GM23248 (cell line): ENCODE results near the gene FLG. TPM values are rescaled to one million over a fixed set of nuclear protein-coding genes. Genes with fewer than 3 reads are reported as not detected.

Source experiments
- DNase-seq: peaks from one replicate; pipeline ENCODE4 v3.0.0-alpha.2; 2015
- H2AFZ ChIP-seq: fragments of 200-600 bp; sonication (generic); 2 replicates; pipeline ENCODE4 v1.6.1; 2016; ENCODE audit warnings: antibody characterized with exemption
- H3F3A ChIP-seq: fragments of 200-600 bp; sonication (generic); 2 replicates; pipeline ENCODE4 v1.6.1; 2016; ENCODE audit warnings: mild to moderate bottlenecking, antibody characterized with exemption, mixed run types; ENCODE audit not compliant: insufficient read depth
- H3K27ac ChIP-seq: fragments of 200-600 bp; sonication (generic); 2 replicates; pipeline ENCODE4 v1.5.1; 2016; ENCODE audit warnings: mild to moderate bottlenecking
- H3K27me3 ChIP-seq: fragments of 200-600 bp; sonication (generic); replicated peaks from 2 replicates; pipeline ENCODE4 v1.6.1; 2016; ENCODE audit warnings: mild to moderate bottlenecking; ENCODE audit not compliant: insufficient read depth
- H3K36me3 ChIP-seq: fragments of 200-600 bp; sonication (generic); 2 replicates; pipeline ENCODE4 v1.6.1; 2016; ENCODE audit warnings: low read depth, mild to moderate bottlenecking
- H3K4me1 ChIP-seq: fragments of 200-600 bp; sonication (generic); 2 replicates; pipeline ENCODE4 v1.6.1; 2016; ENCODE audit warnings: mild to moderate bottlenecking; ENCODE audit not compliant: insufficient read depth
- H3K4me2 ChIP-seq: fragments of 200-600 bp; sonication (generic); one replicate; pipeline ENCODE4 v1.6.1; 2016; ENCODE audit warnings: mild to moderate bottlenecking; ENCODE audit not compliant: unreplicated experiment
- H3K4me3 ChIP-seq: fragments of 200-600 bp; sonication (generic); 2 replicates; pipeline ENCODE4 v1.5.1; 2016; ENCODE audit warnings: mild to moderate bottlenecking
- H3K79me2 ChIP-seq: fragments of 200-600 bp; sonication (generic); 2 replicates; pipeline ENCODE4 v1.6.1; 2016; ENCODE audit warnings: mild to moderate bottlenecking; ENCODE audit not compliant: insufficient read depth
- H3K9ac ChIP-seq: fragments of 200-600 bp; sonication (generic); 2 replicates; pipeline ENCODE4 v1.6.1; 2016; ENCODE audit warnings: mild to moderate bottlenecking
- H3K9me2 ChIP-seq: fragments of 200-600 bp; sonication (generic); 2 replicates; pipeline ENCODE4 v1.6.1; 2016; ENCODE audit warnings: mixed run types, mild to moderate bottlenecking, moderate library complexity; ENCODE audit not compliant: insufficient read depth
- H3K9me3 ChIP-seq: fragments of 200-600 bp; sonication (generic); one replicate; pipeline ENCODE4 v1.6.1; 2017; ENCODE audit warnings: low read depth
- H4K20me1 ChIP-seq: fragments of 200-600 bp; sonication (generic); 2 replicates; pipeline ENCODE4 v1.6.0; 2016; ENCODE audit not compliant: insufficient read depth
- EZH2 ChIP-seq: fragments of 200-600 bp; sonication (generic); IDR thresholded peaks from 2 replicates; pipeline ENCODE4 v1.6.1; 2018; ENCODE audit warnings: antibody characterized with exemption, mild to moderate bottlenecking; ENCODE audit not compliant: insufficient read depth, poor library complexity, severe bottlenecking
- EZH2phosphoT487 ChIP-seq: fragments of 200-600 bp; sonication (generic); IDR thresholded peaks from 2 replicates; pipeline ENCODE4 v1.6.1; 2018; ENCODE audit warnings: antibody characterized with exemption, moderate library complexity, mild to moderate bottlenecking, low read depth; ENCODE audit not compliant: insufficient read depth
- WGBS, 2 experiments: methylation state at CpG; one replicate each; pipeline ENCODE4 v1.1.6; 2015 to 2017; ENCODE audit warnings: low lambda C conversion rate in 2 of 2, low coverage in 1 of 2; ENCODE audit errors: missing lambda C conversion rate in 2 of 2; 5-methylcytosine and 5-hydroxymethylcytosine counted together
- in situ Hi-C: fragments of 300-500 bp; cut with MboI; formaldehyde crosslinking; loops from 2 replicates; pipeline ENCODE4 v1.15.0; 2020
- polyA plus RNA-seq: library from polyadenylated mRNA; unstranded; fragments of >200 nt; fragmentation: Nextera tagmentation; extraction: Ambion mirVana; gene quantifications from 2 replicates; pipeline ENCODE4 v1.2.1, GENCODE V29; 2016
- total RNA-seq: library from RNA; depleted of rRNA; stranded (reverse); fragments of >200 nt; shearing (Covaris generic); gene quantifications from 2 replicates; pipeline ENCODE4 v1.2.3, GENCODE V29; 2014; rRNA removed

The FLG gene
- total RNA-seq = 2.9 and 3.0 TPM in 2 replicates
- polyA plus RNA-seq = 1.6 and 1.7 TPM in 2 replicates

DNA sequence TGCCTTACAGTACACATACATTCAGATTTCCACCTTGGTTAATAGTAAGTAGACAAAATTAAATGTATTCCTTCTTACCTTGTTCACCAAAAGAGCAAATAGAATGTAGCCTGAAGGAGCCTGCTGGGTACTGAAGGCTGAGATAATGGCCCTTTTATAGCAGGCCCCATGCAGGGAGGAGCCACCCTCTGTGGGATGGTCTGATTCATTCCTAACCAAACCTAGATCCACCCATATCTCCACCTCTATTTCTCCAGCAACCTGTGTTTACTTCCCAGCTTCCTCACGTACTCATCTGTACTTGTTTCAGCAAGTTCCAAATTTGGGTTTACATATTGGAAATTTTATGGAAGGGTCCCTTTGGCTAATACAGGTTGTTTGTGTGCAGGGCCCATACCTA lies at the start of gene FLG:
FLG (minus strand) TSS at position 129 of the 400 bp plus-strand sequence. CDS start 9,783 bp downstream, outside the sequence.
- in situ Hi-C loops = no loop called here
- H3K9me3 ChIP-seq = no peaks in the 10 kb centered on the region
- no peaks in the 10 kb centered on the region for H3K79me2 ChIP-seq
- H3K27me3 ChIP-seq = no peaks in the 10 kb centered on the region
- H3K4me2 ChIP-seq = no peak within 1 kb of the TSS
- no peak for DNase-seq
- H3K27ac ChIP-seq = no peak within 1 kb of the TSS
- peaks cover 24% of the 10 kb centered on the region for H3F3A ChIP-seq
- H2AFZ ChIP-seq = no peak within 1 kb of the TSS
- no peak within 1 kb of the TSS for H3K4me3 ChIP-seq
- H3K9me2 ChIP-seq = no peaks in the 10 kb centered on the region
- 89% methylated on average over 1 of the region's 1 CpG for WGBS, 2 experiments
- H3K4me1 ChIP-seq = peaks cover 33% of the 10 kb centered on the region
- TF ChIP-seq EZH2phosphoT487 (no peak), EZH2 (no peak)
- H4K20me1 ChIP-seq = no peaks in the 10 kb centered on the region
- H3K36me3 ChIP-seq = no peaks in the 10 kb centered on the region
- no peak within 1 kb of the TSS for H3K9ac ChIP-seq

DNA sequence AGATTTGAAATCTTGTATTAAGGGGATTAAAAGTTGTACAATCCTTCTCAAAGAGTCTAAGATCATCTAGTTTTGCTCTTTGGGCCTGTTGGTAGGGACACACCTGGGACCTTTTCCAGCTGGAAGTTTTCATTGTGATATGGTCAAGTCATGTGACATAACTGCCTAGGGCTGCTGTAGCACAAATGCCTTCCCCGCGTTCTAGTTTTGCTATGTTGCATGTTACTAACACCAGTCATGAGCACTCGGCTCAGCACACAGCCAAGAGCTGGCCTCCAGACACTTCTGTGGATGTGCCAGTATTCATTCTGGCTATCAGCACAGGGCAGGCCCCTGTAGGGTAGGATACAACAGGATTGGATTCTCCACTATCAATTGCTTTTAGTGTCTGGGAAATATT lies 49.4 kb upstream of the FLG start:
- WGBS, 2 experiments = 60 to 61% methylated on average over 3 of the region's 3 CpGs
- H3K27me3 ChIP-seq = no peaks in the 10 kb centered on the region
- no peak for DNase-seq
- no peak overlapping the region for H3K4me3 ChIP-seq
- H3K36me3 ChIP-seq = no peaks in the 10 kb centered on the region
- no peaks in the 10 kb centered on the region for H4K20me1 ChIP-seq
- no peaks in the 10 kb centered on the region for H3K4me1 ChIP-seq
- no peaks in the 10 kb centered on the region for H3K79me2 ChIP-seq
- H3K9ac ChIP-seq = no peak overlapping the region
- in situ Hi-C loops = no loop called here
- no peak overlapping the region for H3K27ac ChIP-seq
- H3K4me2 ChIP-seq = no peak overlapping the region
- H3K9me3 ChIP-seq = no peaks in the 10 kb centered on the region
- no peaks in the 10 kb centered on the region for H3F3A ChIP-seq
- no peak for TF ChIP-seq EZH2phosphoT487
- no peak for TF ChIP-seq EZH2
- H2AFZ ChIP-seq = no peak overlapping the region
- H3K9me2 ChIP-seq = no peaks in the 10 kb centered on the region

DNA sequence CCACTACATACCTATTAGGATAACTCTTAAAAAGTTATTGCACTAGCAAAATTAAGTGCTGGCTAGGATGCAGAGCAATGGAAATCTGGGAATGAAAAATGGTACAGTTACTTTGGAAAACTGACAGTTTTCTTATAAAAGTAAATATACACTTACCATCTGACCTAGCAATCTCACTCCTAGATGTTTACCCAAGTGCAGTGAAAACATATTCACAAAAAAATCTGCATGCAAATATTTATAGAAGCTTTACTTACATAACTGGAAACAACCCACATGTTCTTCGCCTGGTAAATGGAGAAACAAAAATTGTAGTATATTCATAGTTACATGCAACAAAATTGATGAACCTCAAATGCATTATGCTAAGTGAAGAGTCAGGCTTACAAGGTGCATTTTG lies 47.6 kb upstream of the FLG start:
- Histone ChIP-seq H4K20me1 (no peaks in the 10 kb centered on the region), H3K4me3 (no peak overlapping the region), H2AFZ (no peak overlapping the region), H3K4me2 (no peak overlapping the region), H3K4me1 (no peaks in the 10 kb centered on the region), H3K9me2 (no peaks in the 10 kb centered on the region), H3F3A (no peaks in the 10 kb centered on the region), H3K36me3 (no peaks in the 10 kb centered on the region), H3K79me2 (no peaks in the 10 kb centered on the region), H3K9me3 (no peaks in the 10 kb centered on the region), H3K27ac (no peak overlapping the region), H3K9ac (no peak overlapping the region), H3K27me3 (no peaks in the 10 kb centered on the region)
- TF ChIP-seq EZH2phosphoT487 (no peak), EZH2 (no peak)
- WGBS, 2 experiments = 33 to 55% methylated on average over 1 of the region's 1 CpG
- no peak for DNase-seq
- in situ Hi-C loops = no loop called here

DNA sequence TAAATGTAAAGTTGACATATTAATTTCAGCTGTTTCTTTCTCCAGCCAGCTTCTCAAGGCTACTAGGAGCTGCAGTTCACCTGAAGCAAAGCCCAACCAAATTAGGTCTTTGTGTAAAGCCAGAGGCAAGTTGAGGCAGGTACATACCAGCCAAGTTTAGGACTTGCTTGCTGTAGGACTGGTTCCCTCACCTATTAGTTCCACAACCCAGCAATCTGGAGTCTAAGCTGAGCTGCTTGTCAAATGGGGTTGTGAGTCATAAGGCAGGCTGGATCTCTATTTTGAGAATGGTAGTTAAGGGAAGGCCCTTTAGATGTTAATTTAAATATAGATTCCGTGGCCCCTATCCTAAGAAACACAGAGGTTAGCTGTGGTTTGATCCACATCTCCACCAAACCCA lies 42.4 kb upstream of the FLG start:
- Histone ChIP-seq H3K4me1 (peaks cover 14% of the 10 kb centered on the region; the same call in 1 of the 2 replicates), H3K27ac (no peak overlapping the region), H3K4me3 (no peak overlapping the region), H3K4me2 (no peak overlapping the region), H3K79me2 (no peaks in the 10 kb centered on the region), H3K9ac (no peak overlapping the region), H3K36me3 (no peaks in the 10 kb centered on the region), H3F3A (0 out of 2 replicates have a peak, but pooled peaks cover 4% of the 10 kb centered on the region), H4K20me1 (no peaks in the 10 kb centered on the region), H3K27me3 (no peaks in the 10 kb centered on the region), H3K9me3 (no peaks in the 10 kb centered on the region), H3K9me2 (no peaks in the 10 kb centered on the region), H2AFZ (no peak overlapping the region)
- in situ Hi-C loops = loop anchor here (5.0 kb wide), 1 partner anchor 50 kb away; no protein-coding TSS in a partner anchor
- DNase-seq = no peak
- TF ChIP-seq EZH2 = no peak
- no peak for TF ChIP-seq EZH2phosphoT487
- 21 to 24% methylated on average over 1 of the region's 1 CpG for WGBS, 2 experiments

DNA sequence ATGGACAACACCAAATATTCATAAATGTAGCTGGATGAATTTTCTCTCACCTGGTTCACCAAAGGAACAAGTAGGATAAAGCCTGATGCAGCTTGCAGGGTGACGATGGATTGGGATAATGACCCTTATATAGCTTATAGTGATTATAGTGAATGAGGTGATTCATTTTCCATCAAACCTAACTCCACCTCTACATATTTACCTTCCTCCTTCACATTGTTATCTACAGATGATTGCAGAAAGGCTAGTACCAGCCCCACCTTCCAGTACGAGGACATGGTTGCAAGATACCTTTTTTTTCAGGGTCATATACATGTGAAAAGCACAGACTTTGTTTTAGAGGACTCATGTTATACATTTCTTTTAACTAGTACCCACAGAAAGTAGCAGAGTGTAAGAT lies 34.9 kb upstream of the FLG start, which contains the start of gene FLG2:
FLG2 (minus strand) TSS at position 101 of the 400 bp plus-strand sequence. CDS start 1,122 bp downstream, outside the sequence.
- Histone ChIP-seq H2AFZ (no peak within 1 kb of the TSS), H3K9me2 (no peaks in the 10 kb centered on the region), H3K9ac (no peak within 1 kb of the TSS), H3K27ac (no peak within 1 kb of the TSS), H3K4me1 (peaks cover 8% of the 10 kb centered on the region; the same call in 1 of the 2 replicates), H3K4me2 (no peak within 1 kb of the TSS), H3K36me3 (no peaks in the 10 kb centered on the region), H3F3A (no peaks in the 10 kb centered on the region), H4K20me1 (no peaks in the 10 kb centered on the region), H3K9me3 (no peaks in the 10 kb centered on the region), H3K27me3 (no peaks in the 10 kb centered on the region), H3K79me2 (no peaks in the 10 kb centered on the region), H3K4me3 (no peak within 1 kb of the TSS)
- no peak for DNase-seq
- in situ Hi-C loops = no loop called here
- WGBS, 2 experiments = 58 to 77% methylated on average over 2 of the region's 2 CpGs
- no peak for TF ChIP-seq EZH2
- no peak for TF ChIP-seq EZH2phosphoT487
